ACC112 (cell line): ENCODE results near the gene GPHN.

ENCODE experiments used
- H2AFZ ChIP-seq: fragments of 200-600 bp; sonication (generic); one replicate; pipeline ENCODE4 v1.6.0; 2017; ENCODE audit warnings: antibody characterized with exemption, low read length; ENCODE audit not compliant: unreplicated experiment
- H3K27ac ChIP-seq: fragments of 200-600 bp; sonication (generic); 2 replicates; pipeline ENCODE4 v1.5.1; 2014; ENCODE audit warnings: low read depth, mild to moderate bottlenecking, antibody characterized with exemption, low read length, moderate library complexity
- H3K27me3 ChIP-seq: fragments of 200-600 bp; sonication (generic); 2 replicates; pipeline ENCODE4 v1.6.1; 2014; ENCODE audit warnings: mild to moderate bottlenecking, antibody characterized with exemption, low read length, moderate library complexity, mixed read lengths; ENCODE audit not compliant: insufficient read depth
- H3K36me3 ChIP-seq: fragments of 200-600 bp; sonication (generic); 2 replicates; pipeline ENCODE4 v1.6.1; 2016; ENCODE audit warnings: mild to moderate bottlenecking, antibody characterized with exemption, low read length, moderate library complexity, mixed read lengths; ENCODE audit not compliant: insufficient read depth
- H3K4me1 ChIP-seq: fragments of 200-600 bp; sonication (generic); one replicate; pipeline ENCODE4 v1.6.1; 2016; ENCODE audit warnings: low read length, mixed read lengths; ENCODE audit not compliant: insufficient read depth, unreplicated experiment, control insufficient read depth
- H3K4me3 ChIP-seq: fragments of 200-600 bp; sonication (generic); 2 replicates; pipeline ENCODE4 v1.5.1; 2014; ENCODE audit warnings: mild to moderate bottlenecking, low read depth, low read length
- H3K79me2 ChIP-seq: fragments of 200-600 bp; sonication (generic); one replicate; pipeline ENCODE4 v1.6.0; 2016; ENCODE audit warnings: low read length; ENCODE audit not compliant: control insufficient read depth, unreplicated experiment, insufficient read depth

Gene GPHN

DNA sequence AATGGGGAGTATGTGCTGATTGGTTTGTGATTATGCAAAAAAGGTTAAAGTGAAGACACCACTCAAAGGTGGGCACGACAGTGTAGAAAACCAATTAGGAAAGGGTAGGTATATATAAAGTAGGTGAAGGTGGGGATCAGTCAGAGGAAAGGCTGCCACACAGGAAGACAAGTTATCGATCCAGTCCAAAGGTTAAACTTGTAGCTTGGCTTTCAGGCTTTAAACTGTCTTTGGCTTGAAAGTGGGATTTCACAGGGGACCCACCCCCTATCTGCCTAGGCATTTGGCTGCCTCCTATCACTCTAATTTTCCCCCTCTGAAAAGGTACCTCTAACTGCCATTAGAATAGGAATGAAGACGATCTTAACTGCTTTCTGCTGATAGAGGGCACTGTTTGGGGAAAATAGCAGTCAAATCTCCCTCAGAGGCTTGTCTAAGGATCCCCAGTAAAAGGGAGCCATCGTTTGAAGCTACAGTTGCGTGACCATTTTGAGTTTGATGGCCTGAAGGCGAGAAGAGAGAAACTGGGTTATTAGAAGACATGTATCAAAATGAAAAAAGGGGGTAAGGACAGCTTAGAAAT, 250.2 kb downstream of the GPHN start:
- Histone ChIP-seq H3K36me3 (no peaks in the 10 kb centered on the region), H3K4me3 (no peak overlapping the region), H3K27me3 (no peaks in the 10 kb centered on the region), H3K27ac (no peak overlapping the region), H3K79me2 (no peaks in the 10 kb centered on the region), H2AFZ (no peak overlapping the region), H3K4me1 (no peaks in the 10 kb centered on the region)

DNA sequence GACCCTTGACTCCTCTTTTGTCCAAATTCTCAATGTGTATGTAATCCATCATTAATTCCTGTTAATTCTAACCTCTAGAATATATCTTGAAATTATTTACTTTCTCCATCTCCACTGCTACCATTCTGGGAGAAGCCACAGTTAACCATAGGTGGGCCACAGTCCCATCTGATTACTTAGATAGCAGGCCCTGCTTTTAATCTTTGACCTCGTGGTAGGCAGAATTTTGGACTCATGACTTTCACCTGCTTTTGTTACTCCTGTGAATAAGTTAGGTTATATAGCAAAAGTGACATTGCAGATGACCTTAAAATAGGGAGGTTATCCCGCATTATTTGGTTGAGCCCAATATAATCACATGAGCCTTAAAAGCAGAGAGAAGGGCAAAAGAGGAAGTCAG, 264.2 kb downstream of the GPHN start:
- Histone ChIP-seq H3K27ac (no peak overlapping the region), H3K4me3 (no peak overlapping the region), H3K4me1 (no peaks in the 10 kb centered on the region), H3K36me3 (no peaks in the 10 kb centered on the region), H3K27me3 (no peaks in the 10 kb centered on the region), H3K79me2 (no peaks in the 10 kb centered on the region), H2AFZ (no peak overlapping the region)

DNA sequence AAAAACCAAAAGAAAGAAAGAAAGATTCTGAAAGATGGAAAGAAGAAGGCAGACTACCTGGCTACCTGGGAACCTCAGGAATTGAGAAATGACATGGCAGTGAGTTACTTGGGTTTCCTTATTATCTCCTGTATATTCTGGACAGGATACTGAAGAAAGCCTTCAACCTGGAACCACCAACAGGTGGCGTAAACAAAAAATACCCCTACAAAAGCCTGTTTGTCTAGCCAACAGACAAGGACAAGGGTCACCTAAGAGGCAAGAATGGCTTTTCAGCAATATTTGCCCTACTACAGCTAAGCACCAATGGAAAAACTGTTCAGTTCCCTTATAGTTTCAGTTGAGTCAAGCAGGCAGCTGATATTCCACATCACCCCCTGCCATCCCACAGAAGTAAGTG, 274.9 kb downstream of the GPHN start:
- H3K36me3 ChIP-seq: no peaks in the 10 kb centered on the region
- no peaks in the 10 kb centered on the region for H3K27me3 ChIP-seq
- H3K4me1 ChIP-seq: no peaks in the 10 kb centered on the region
- no peak overlapping the region for H3K27ac ChIP-seq
- no peak overlapping the region for H2AFZ ChIP-seq
- H3K4me3 ChIP-seq: no peak overlapping the region
- no peaks in the 10 kb centered on the region for H3K79me2 ChIP-seq

DNA sequence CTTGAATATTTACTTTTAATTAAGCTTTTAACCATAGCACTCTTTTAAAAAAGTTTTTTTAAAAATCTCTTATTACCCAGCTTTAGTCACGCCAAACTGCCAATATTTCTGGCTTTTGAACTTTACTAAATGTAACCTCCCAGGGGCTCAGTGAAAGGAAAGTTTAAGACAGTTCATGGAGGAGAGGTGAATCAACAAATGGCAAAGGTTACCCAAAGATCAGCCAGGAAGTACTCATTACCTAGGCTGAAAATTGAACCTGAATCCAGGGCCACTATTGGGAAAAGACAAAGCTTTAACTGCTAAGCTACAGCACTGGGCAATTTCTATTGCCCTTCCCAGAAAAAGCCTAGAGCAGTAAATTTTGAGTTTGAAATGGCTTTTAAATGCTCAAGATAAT, 282.2 kb downstream of the GPHN start:
- no peaks in the 10 kb centered on the region for H3K79me2 ChIP-seq
- H3K27ac ChIP-seq: no peak overlapping the region
- H3K27me3 ChIP-seq: no peaks in the 10 kb centered on the region
- H3K4me3 ChIP-seq: no peak overlapping the region
- H3K36me3 ChIP-seq: no peaks in the 10 kb centered on the region
- H3K4me1 ChIP-seq: no peaks in the 10 kb centered on the region
- H2AFZ ChIP-seq: no peak overlapping the region

- H3K27ac ChIP-seq: no peak overlapping the region
- no peaks in the 10 kb centered on the region for H3K4me1 ChIP-seq
- no peaks in the 10 kb centered on the region for H3K36me3 ChIP-seq
- H3K4me3 ChIP-seq: no peak overlapping the region
- no peaks in the 10 kb centered on the region for H3K27me3 ChIP-seq
- H2AFZ ChIP-seq: no peak overlapping the region
- no peaks in the 10 kb centered on the region for H3K79me2 ChIP-seq
These were observed 295.0 kb downstream of the GPHN start for GRCh38 chr14:66802962-66803361.

DNA sequence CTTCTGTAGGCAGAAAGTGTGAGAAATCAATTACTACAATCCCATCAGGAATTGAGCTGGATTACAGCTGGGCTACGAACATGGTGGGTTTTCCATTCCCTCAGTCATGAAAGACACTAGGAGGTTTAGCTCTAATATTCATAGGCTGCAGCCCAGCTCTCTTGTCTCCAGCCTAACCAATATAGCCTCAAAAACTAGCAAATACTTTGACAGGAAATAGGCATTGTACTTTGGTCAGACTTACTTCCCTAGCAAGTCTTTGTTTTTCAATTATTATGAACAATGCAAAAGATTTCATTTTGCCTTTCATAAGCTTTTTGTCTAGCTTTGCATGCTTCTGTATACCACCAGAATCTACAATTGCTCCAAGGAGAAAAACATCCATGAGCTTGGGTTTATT, 296.2 kb downstream of the GPHN start:
- Histone ChIP-seq H3K79me2 (no peaks in the 10 kb centered on the region), H3K4me1 (no peaks in the 10 kb centered on the region), H3K36me3 (no peaks in the 10 kb centered on the region), H3K4me3 (no peak overlapping the region), H3K27ac (no peak overlapping the region), H3K27me3 (no peaks in the 10 kb centered on the region), H2AFZ (no peak overlapping the region)

DNA sequence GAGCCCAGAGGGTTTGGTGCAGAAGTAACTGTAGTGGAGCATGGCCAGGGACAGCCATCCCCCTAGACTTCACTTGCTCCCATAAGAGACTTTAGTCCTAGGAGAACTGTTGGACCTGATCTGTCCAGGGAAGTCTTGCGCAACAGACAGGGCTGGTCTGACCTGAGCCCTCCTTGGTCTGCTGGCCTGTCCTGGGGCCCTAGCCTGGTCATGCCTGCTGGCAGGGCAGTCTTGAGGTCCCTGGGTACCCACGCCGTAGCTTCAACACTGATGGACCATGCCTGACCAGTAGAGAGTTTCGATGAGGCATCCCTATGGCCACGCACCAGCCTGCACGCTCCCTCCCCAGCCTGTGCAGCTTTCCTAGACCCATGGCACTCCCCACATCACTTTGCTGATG, 305.7 kb downstream of the GPHN start:
- no peak overlapping the region for H2AFZ ChIP-seq
- H3K36me3 ChIP-seq: no peaks in the 10 kb centered on the region
- H3K4me1 ChIP-seq: no peaks in the 10 kb centered on the region
- H3K4me3 ChIP-seq: no peak overlapping the region
- H3K27ac ChIP-seq: no peak overlapping the region
- H3K27me3 ChIP-seq: no peaks in the 10 kb centered on the region
- H3K79me2 ChIP-seq: no peaks in the 10 kb centered on the region

DNA sequence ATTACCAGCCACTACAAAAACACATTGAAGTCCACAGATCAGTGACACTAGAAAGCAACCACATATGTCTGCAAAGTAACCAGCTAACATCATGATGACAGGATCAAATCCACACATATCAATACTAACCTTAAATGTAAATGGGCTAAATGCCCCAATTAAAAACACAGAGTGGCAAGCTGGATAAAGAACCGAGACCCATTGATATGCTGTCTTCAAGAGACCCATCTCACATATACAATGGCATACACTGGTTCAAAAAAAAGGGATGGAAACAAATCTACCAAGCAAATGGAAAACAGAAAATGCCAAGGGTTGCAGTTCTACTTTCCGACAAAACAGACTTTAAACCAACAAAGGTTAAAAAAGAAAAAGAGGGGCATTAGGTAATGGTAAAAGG, 307.7 kb downstream of the GPHN start:
- Histone ChIP-seq H3K4me3 (no peak overlapping the region), H3K27me3 (no peaks in the 10 kb centered on the region), H3K36me3 (no peaks in the 10 kb centered on the region), H3K27ac (no peak overlapping the region), H3K4me1 (no peaks in the 10 kb centered on the region), H2AFZ (no peak overlapping the region), H3K79me2 (no peaks in the 10 kb centered on the region)

DNA sequence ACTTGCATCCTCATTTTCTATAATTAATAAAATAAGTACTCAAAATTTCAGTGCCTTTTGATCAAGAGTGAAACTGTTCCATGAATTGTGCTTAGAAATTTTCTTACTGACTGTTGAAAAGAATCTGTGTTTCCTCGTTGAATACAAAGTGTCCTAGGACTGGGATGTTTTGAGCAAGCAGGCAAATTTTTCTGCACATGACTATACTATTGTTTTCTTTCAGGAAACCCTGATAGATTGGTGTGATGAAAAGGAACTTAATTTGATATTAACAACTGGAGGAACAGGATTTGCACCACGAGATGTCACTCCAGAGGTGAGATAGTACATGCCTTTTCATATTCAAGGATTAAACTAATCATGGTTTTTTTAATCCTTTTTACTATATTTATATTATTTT, 316.3 kb downstream of the GPHN start:
- Histone ChIP-seq H3K4me1 (no peaks in the 10 kb centered on the region), H3K4me3 (no peak overlapping the region), H3K27ac (no peak overlapping the region), H2AFZ (no peak overlapping the region), H3K27me3 (no peaks in the 10 kb centered on the region), H3K36me3 (no peaks in the 10 kb centered on the region), H3K79me2 (no peaks in the 10 kb centered on the region)

DNA sequence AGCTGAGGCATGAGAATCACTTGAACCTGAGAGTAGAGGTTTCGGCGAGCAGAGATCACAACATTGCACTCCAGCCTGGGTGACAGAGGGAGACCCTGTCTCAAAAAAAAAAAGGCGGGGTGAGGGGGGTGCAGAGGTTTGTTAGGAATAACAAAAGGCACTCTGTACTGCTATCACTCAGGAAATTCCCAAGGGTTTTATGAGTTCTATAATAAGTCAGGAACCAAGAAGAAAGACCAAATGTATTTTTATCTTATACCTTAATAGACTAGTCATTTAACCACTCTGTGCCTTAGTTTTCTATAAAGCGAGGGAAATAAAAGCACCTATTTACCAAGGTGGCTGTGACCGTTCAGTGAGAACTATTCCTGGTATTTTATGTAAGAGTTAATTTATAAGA, 319.2 kb downstream of the GPHN start:
- Histone ChIP-seq H3K36me3 (no peaks in the 10 kb centered on the region), H2AFZ (no peak overlapping the region), H3K4me1 (peaks cover 4% of the 10 kb centered on the region), H3K4me3 (no peak overlapping the region), H3K27me3 (no peaks in the 10 kb centered on the region), H3K27ac (no peak overlapping the region), H3K79me2 (no peaks in the 10 kb centered on the region)

DNA sequence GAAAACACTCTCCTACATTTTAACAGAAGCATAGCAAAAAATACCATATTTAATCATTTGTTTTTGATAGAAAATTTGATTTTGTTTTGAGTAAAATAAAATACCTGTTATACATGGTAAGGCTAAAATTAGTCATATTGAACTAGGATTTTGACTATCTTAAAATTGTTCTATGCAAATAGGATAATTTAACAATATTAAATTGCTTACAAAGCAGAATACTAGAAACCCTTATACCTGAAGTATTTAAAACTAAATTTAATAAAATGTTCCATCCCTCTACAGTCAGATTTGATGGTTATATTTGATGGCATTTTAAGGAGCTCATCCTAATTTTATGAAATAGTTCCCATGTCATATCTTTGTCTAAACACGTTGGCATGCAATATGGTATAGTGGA, 323.2 kb downstream of the GPHN start:
- peaks cover 4% of the 10 kb centered on the region for H3K4me1 ChIP-seq
- H3K36me3 ChIP-seq: no peaks in the 10 kb centered on the region
- H2AFZ ChIP-seq: no peak overlapping the region
- H3K27me3 ChIP-seq: no peaks in the 10 kb centered on the region
- no peak overlapping the region for H3K4me3 ChIP-seq
- no peaks in the 10 kb centered on the region for H3K79me2 ChIP-seq
- H3K27ac ChIP-seq: no peak overlapping the region
